ENCODE measurements around the gene TPK1. TPM values are rescaled to one million over a fixed set of nuclear protein-coding genes. Genes with fewer than 3 reads are reported as not detected.

TPK1 gene
- total and polyA plus RNA-seq, 9 donors: 3.0 to 4.9 (median 3.4) TPM

DNA sequence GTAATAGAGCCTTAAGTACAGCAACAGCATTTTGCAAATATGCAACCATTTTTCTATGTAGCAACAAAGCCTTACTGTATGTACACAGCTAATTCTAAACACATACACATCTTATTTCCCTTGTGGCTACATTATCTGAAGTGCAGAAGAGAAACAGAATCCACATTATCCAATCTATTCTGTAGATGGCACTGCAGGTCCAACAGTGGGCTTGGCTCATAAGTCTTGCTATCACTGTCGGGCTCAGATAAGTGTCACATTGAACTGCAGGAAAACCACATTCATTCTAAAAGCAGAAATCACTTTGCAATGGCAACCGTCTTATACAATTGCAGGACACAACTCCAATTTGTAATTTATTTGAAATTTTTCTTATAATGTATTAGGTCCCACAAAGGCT, 322.5 kb downstream of the TPK1 start:
- Histone ChIP-seq H3K36me3 (ENCODE audit: control insufficient read depth, insufficient read depth, low read length) (no peaks in the 10 kb centered on the region), H3K27ac (ENCODE audit: low read length) (no peak overlapping the region), H3K4me1 (ENCODE audit: control insufficient read depth, insufficient read depth, low read length) (no peaks in the 10 kb centered on the region), H3K9me3 (replicated peaks; ENCODE audit: control insufficient read depth, low read depth, low read length) (no peaks in the 10 kb centered on the region), H3K4me3 (ENCODE audit: low read length) (no peak overlapping the region), H3K27me3 (ENCODE audit: control insufficient read depth, insufficient read depth, low read length) (no peaks in the 10 kb centered on the region)
- DNase-seq: peak; percentile 45
- WGBS (ENCODE audit: insufficient coverage): 30% methylated on average over 1 of the region's 2 CpGs

DNA sequence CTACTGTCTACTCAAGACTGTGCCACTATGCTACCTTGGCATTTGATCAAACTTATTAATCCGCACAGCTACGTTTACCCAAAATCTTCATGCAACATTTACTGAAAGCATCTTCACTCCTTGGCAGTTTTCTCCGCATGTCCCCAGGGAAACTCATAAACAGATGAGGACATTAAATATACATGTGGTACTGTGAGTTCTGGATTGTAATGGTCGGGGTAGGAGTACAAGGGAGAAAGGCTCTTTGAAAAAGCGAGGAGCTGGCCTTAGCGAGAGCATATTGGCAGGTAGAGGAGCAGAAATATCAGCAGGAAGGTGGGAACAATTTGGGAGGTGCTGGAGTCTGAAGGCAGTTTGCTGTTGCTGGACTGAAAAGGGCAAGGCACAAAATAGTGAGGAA, 325.2 kb downstream of the TPK1 start:
- no peaks in the 10 kb centered on the region for H3K27me3 ChIP-seq (ENCODE audit: control insufficient read depth, insufficient read depth, low read length)
- no peak overlapping the region for H3K27ac ChIP-seq (ENCODE audit: low read length)
- no peaks in the 10 kb centered on the region for H3K4me1 ChIP-seq (ENCODE audit: control insufficient read depth, insufficient read depth, low read length)
- H3K9me3 ChIP-seq (replicated peaks; ENCODE audit: control insufficient read depth, low read depth, low read length): no peaks in the 10 kb centered on the region
- DNase-seq: no peak
- 62% methylated on average over 3 of the region's 6 CpGs for WGBS (ENCODE audit: insufficient coverage)
- no peaks in the 10 kb centered on the region for H3K36me3 ChIP-seq (ENCODE audit: control insufficient read depth, insufficient read depth, low read length)
- H3K4me3 ChIP-seq (ENCODE audit: low read length): no peak overlapping the region

DNA sequence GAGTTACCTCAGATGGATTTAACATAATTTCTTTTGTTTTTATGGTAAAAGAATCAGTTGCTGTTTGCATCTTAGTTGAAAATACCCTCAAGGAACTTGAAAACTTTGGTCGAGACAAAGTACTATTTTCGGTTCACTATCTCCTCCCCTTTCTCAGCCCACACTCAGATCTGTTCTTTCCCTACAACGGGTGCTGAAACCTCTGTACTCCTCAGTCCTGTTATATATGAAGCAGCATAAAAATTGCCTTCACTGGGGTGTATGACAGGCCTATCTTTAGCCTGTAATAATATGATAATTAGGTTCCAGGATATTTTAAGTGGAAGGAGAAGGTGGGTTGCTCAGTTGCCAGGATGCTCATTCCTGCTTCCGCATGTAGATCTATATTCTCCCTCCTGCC, 327.2 kb downstream of the TPK1 start:
- DNase-seq: no peak
- no CpG with 5 or more reads among the region's 4 CpGs for WGBS (ENCODE audit: insufficient coverage)
- no peaks in the 10 kb centered on the region for H3K9me3 ChIP-seq (replicated peaks; ENCODE audit: control insufficient read depth, low read depth, low read length)
- H3K4me1 ChIP-seq (ENCODE audit: control insufficient read depth, insufficient read depth, low read length): no peaks in the 10 kb centered on the region
- no peak overlapping the region for H3K4me3 ChIP-seq (ENCODE audit: low read length)
- H3K36me3 ChIP-seq (ENCODE audit: control insufficient read depth, insufficient read depth, low read length): no peaks in the 10 kb centered on the region
- no peaks in the 10 kb centered on the region for H3K27me3 ChIP-seq (ENCODE audit: control insufficient read depth, insufficient read depth, low read length)
- H3K27ac ChIP-seq (ENCODE audit: low read length): no peak overlapping the region

DNA sequence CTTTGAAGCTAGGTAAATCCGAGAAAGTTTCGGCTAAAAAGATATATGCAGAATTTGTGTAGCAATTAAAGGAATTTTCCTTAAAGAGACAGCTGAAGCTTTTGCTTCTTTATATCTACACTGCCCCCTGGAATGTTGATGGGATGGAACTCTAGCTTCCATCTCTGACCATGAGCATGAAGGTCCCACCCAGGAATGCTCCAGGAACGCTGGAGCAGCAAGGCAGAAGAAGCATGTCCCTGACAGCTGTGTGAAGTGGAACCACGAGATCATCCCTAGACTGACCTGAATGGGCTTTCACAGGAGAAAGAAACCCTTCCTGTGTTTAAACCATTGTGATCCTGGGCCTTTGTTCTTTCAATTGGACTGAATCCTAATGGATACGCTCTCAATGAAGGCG, 332.6 kb downstream of the TPK1 start:
- Histone ChIP-seq H3K9me3 (replicated peaks; ENCODE audit: control insufficient read depth, low read depth, low read length) (no peaks in the 10 kb centered on the region), H3K27ac (ENCODE audit: low read length) (no peak overlapping the region), H3K36me3 (ENCODE audit: control insufficient read depth, insufficient read depth, low read length) (no peaks in the 10 kb centered on the region), H3K4me1 (ENCODE audit: control insufficient read depth, insufficient read depth, low read length) (no peaks in the 10 kb centered on the region), H3K27me3 (ENCODE audit: control insufficient read depth, insufficient read depth, low read length) (no peaks in the 10 kb centered on the region), H3K4me3 (ENCODE audit: low read length) (no peak overlapping the region)
- DNase-seq: no peak
- 67% methylated on average over 2 of the region's 6 CpGs for WGBS (ENCODE audit: insufficient coverage)

DNA sequence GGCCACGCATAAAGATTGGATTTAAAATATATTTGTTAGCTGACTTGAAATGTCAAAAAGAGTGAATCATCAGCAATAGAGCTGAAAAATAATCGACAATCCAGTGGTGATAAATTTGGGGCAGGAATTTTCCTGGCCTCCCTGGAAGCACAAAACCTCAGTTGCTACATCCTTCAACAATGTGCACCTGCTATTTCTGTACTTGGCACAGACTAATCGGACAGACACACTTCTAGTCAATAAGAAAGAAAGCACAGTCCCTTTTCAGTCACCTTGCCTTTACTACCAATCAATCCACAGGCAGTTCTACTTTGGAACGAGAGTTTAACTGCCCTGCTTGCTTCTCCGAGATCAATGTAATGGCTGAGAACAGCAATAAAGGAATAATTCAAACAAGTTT, 335.6 kb downstream of the TPK1 start:
- Histone ChIP-seq H3K27me3 (ENCODE audit: control insufficient read depth, insufficient read depth, low read length) (no peaks in the 10 kb centered on the region), H3K27ac (ENCODE audit: low read length) (no peak overlapping the region)
- WGBS (ENCODE audit: insufficient coverage): 57% methylated on average over 1 of the region's 5 CpGs

DNA sequence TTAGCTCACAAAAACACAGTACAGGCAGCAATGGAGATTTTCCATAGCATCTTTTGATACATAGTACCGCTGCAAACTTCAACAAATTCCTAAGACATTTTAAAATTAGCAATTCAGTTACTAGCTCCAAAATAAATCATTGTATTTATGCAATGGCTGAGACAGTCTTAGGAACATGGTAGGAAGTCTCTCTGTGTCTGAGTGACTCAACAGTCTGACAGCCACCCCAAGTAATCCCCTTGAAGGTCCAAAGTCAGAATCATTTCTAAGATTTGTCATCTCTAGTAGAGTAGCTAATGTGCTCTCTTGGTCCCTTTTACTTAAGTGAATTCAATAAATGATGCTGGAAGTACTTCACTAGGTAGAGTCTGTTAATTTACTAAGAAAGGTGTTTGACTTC, 338.6 kb downstream of the TPK1 start:
- Histone ChIP-seq H3K27ac (ENCODE audit: low read length) (no peak overlapping the region), H3K4me3 (ENCODE audit: low read length) (no peak overlapping the region), H3K27me3 (ENCODE audit: control insufficient read depth, insufficient read depth, low read length) (no peaks in the 10 kb centered on the region), H3K4me1 (ENCODE audit: control insufficient read depth, insufficient read depth, low read length) (no peaks in the 10 kb centered on the region), H3K9me3 (replicated peaks; ENCODE audit: control insufficient read depth, low read depth, low read length) (no peaks in the 10 kb centered on the region), H3K36me3 (ENCODE audit: control insufficient read depth, insufficient read depth, low read length) (no peaks in the 10 kb centered on the region)
- no CpG with 5 or more reads among the region's 1 CpG for WGBS (ENCODE audit: insufficient coverage)
- no peak for DNase-seq

More for the DNA sequence above, 335.6 kb downstream of the TPK1 start:
- Histone ChIP-seq H3K4me1 (ENCODE audit: control insufficient read depth, insufficient read depth, low read length) (no peaks in the 10 kb centered on the region), H3K36me3 (ENCODE audit: control insufficient read depth, insufficient read depth, low read length) (no peaks in the 10 kb centered on the region), H3K4me3 (ENCODE audit: low read length) (no peak overlapping the region), H3K9me3 (replicated peaks; ENCODE audit: control insufficient read depth, low read depth, low read length) (no peaks in the 10 kb centered on the region)
- DNase-seq: no peak

DNA sequence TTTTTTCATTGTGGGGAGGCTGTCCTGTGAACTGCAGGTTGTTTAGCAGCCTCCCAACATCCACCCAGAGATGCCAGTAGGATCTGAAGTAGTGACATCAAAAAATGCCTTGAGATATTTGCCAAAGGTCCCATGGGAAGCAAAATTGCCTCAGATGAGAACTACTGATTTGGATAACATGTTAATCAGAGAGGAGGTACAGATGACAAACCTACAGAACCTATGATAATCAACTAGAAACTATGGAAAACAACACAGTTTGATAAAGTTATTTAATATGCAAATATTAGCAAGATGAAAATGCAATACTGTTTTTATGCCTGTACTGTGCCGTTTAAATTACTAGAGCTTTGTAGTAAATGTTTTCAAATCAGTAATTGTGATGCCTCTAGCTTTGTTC, 341.5 kb downstream of the TPK1 start:
- H3K27ac ChIP-seq (ENCODE audit: low read length): no peak overlapping the region
- no peaks in the 10 kb centered on the region for H3K36me3 ChIP-seq (ENCODE audit: control insufficient read depth, insufficient read depth, low read length)
- no peaks in the 10 kb centered on the region for H3K27me3 ChIP-seq (ENCODE audit: control insufficient read depth, insufficient read depth, low read length)
- H3K4me1 ChIP-seq (ENCODE audit: control insufficient read depth, insufficient read depth, low read length): no peaks in the 10 kb centered on the region
- WGBS (ENCODE audit: insufficient coverage): no CpG with 5 or more reads among the region's 1 CpG
- no peak overlapping the region for H3K4me3 ChIP-seq (ENCODE audit: low read length)
- DNase-seq: no peak
- H3K9me3 ChIP-seq (replicated peaks; ENCODE audit: control insufficient read depth, low read depth, low read length): no peaks in the 10 kb centered on the region

DNA sequence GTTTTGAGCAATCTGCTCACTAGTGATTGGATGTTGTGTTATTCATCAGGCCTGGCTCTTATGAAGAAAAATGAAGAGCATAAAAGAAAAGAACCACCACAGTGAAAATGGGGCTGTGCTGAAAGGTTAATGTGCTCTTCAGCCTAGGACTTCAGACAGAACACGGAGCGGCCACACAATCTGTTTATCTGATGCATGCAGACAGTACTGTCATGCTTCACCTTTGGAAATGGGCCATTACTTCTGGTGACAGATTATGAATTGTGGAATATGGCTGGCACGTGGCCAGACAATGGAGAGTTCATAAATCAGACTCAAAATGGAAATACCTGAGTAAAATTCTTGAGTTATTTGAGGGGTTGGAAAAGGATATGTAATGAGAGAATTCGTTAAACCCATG, 346.3 kb downstream of the TPK1 start:
- Histone ChIP-seq H3K9me3 (replicated peaks; ENCODE audit: control insufficient read depth, low read depth, low read length) (peaks cover under 1% of the 10 kb centered on the region), H3K36me3 (ENCODE audit: control insufficient read depth, insufficient read depth, low read length) (no peaks in the 10 kb centered on the region), H3K27me3 (ENCODE audit: control insufficient read depth, insufficient read depth, low read length) (no peaks in the 10 kb centered on the region), H3K4me1 (ENCODE audit: control insufficient read depth, insufficient read depth, low read length) (no peaks in the 10 kb centered on the region), H3K27ac (ENCODE audit: low read length) (no peak overlapping the region), H3K4me3 (ENCODE audit: low read length) (no peak overlapping the region)
- DNase-seq: no peak
- 70% methylated on average over 4 of the region's 4 CpGs for WGBS (ENCODE audit: insufficient coverage)

DNA sequence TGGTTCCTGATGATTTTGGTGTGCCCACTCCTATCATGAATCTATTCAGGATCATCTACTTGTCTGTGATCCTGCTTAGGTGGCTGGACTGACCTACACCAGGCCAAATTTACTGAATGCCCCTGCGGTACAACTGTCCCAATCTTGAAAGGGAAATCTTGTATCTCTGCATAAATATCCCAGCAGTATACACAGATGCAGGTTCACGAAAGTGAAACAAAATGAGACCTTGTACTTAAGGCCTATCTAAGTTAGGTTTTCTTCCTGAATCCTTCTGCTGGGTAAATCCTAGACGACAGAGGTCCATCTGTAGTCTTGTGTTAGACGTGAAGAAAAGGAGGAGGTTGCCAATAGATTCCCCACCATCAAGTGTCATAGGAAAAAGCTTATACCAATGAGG, 346.9 kb downstream of the TPK1 start:
- Histone ChIP-seq H3K9me3 (replicated peaks; ENCODE audit: control insufficient read depth, low read depth, low read length) (peaks cover 2% of the 10 kb centered on the region), H3K4me1 (ENCODE audit: control insufficient read depth, insufficient read depth, low read length) (no peaks in the 10 kb centered on the region), H3K27me3 (ENCODE audit: control insufficient read depth, insufficient read depth, low read length) (no peaks in the 10 kb centered on the region), H3K4me3 (ENCODE audit: low read length) (no peak overlapping the region), H3K27ac (ENCODE audit: low read length) (no peak overlapping the region), H3K36me3 (ENCODE audit: control insufficient read depth, insufficient read depth, low read length) (no peaks in the 10 kb centered on the region)
- DNase-seq: no peak
- WGBS (ENCODE audit: insufficient coverage): no CpG with 5 or more reads among the region's 4 CpGs

DNA sequence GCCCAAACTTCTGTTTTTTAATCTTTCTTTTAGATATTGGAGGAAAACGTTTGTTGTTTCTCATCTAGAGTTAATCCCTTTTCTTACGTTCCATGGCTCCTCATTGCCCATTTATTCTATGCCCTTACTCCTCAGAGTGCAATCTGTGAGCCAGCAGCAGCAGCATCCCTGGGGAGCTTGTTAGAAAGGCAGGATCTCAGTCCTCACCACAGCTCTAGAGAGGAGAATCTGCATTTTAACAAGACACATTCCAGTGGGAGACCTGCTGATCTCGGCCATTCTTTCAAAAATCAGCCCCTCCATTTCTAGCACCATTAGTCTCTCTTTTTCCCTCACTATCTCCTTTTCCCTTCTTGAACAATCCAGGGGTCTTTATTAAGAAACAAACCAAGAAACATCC, 348.0 kb downstream of the TPK1 start:
- no peak overlapping the region for H3K27ac ChIP-seq (ENCODE audit: low read length)
- DNase-seq: no peak
- no peaks in the 10 kb centered on the region for H3K27me3 ChIP-seq (ENCODE audit: control insufficient read depth, insufficient read depth, low read length)
- H3K4me1 ChIP-seq (ENCODE audit: control insufficient read depth, insufficient read depth, low read length): no peaks in the 10 kb centered on the region
- no peaks in the 10 kb centered on the region for H3K36me3 ChIP-seq (ENCODE audit: control insufficient read depth, insufficient read depth, low read length)
- peaks cover 2% of the 10 kb centered on the region for H3K9me3 ChIP-seq (replicated peaks; ENCODE audit: control insufficient read depth, low read depth, low read length)
- WGBS (ENCODE audit: insufficient coverage): 27% methylated on average over 1 of the region's 3 CpGs
- no peak overlapping the region for H3K4me3 ChIP-seq (ENCODE audit: low read length)

DNA sequence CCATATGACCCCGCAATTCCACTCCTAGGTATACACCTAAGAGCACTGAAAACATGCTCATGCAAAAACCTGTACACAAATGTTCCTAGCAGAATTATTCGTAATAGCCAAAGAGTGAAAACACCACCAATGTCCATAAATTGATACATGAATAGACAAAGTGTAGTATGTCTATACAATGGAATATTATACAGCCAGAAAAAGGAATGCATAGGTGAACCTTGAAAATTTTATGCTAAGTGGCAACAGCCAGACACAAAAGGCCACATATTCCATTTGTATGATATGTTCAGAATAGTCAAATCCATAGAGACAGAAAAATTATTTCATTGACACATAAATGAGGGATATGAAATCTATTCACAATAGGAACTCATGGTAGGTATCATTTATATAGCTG, 351.4 kb downstream of the TPK1 start:
- H3K9me3 ChIP-seq (replicated peaks; ENCODE audit: control insufficient read depth, low read depth, low read length): peaks cover 2% of the 10 kb centered on the region
- no peak overlapping the region for H3K27ac ChIP-seq (ENCODE audit: low read length)
- no peaks in the 10 kb centered on the region for H3K27me3 ChIP-seq (ENCODE audit: control insufficient read depth, insufficient read depth, low read length)
- no CpG with 5 or more reads among the region's 2 CpGs for WGBS (ENCODE audit: insufficient coverage)
- no peaks in the 10 kb centered on the region for H3K4me1 ChIP-seq (ENCODE audit: control insufficient read depth, insufficient read depth, low read length)
- no peak for DNase-seq
- no peak overlapping the region for H3K4me3 ChIP-seq (ENCODE audit: low read length)
- no peaks in the 10 kb centered on the region for H3K36me3 ChIP-seq (ENCODE audit: control insufficient read depth, insufficient read depth, low read length)

All from muscle of leg (tissue), 11 donors.